Breast epithelium (tissue), 4 donors: ENCODE data around the gene SLC6A19. TPM values are rescaled to one million over a fixed set of nuclear protein-coding genes. Genes with fewer than 3 reads are reported as not detected.

Experiments used
- DNase-seq, 2 donors: peaks; one replicate each; pipeline ENCODE4 v3.0.0-alpha.2; 2019; ENCODE audit warnings: low spot score in 2 of 2
- H3K27ac ChIP-seq, 2 donors: fragments of 200-600 bp; sonication (generic) in 1 of 2; one replicate each; pipeline ENCODE4 v1.5.1; 2016 to 2019; ENCODE audit warnings: mild to moderate bottlenecking in 1 of 2
- H3K27me3 ChIP-seq, 2 donors: fragments of 200-600 bp; sonication (generic) in 1 of 2; one replicate each; pipeline versions ENCODE4 v1.5.1 to v1.6.0; 2017 to 2019; ENCODE audit warnings: control low read depth in 1 of 2, mild to moderate bottlenecking in 1 of 2
- H3K36me3 ChIP-seq: fragments of 200-600 bp; one replicate; pipeline ENCODE4 v1.5.1; 2019
- H3K4me1 ChIP-seq, 2 donors: fragments of 200-600 bp; sonication (generic); one replicate each; pipeline ENCODE4 v1.5.1; 2016 to 2019; ENCODE audit warnings: control low read depth in 1 of 2
- H3K4me3 ChIP-seq, 3 donors: fragments of 200-600 bp; sonication (generic); 1 replicate in 2 of 3; 2 replicates in 1 of 3; pipeline ENCODE4 v1.5.1; 2016 to 2019; ENCODE audit warnings: mild to moderate bottlenecking in 3 of 3, moderate library complexity in 2 of 3
- H3K9me3 ChIP-seq, 2 donors: fragments of 200-600 bp; sonication (generic) in 1 of 2; one replicate each; pipeline ENCODE4 v1.5.1; 2016 to 2019; ENCODE audit warnings: control low read depth in 1 of 2
- CTCF ChIP-seq, 3 donors: fragments of 450-650 bp; IDR thresholded peaks; one replicate each; pipeline ENCODE4 v1.5.1; 2016 to 2017; ENCODE audit warnings: antibody characterized with exemption in 3 of 3, mild to moderate bottlenecking in 3 of 3, moderate library complexity in 3 of 3
- POLR2A ChIP-seq: fragments of 450-650 bp; IDR thresholded peaks from one replicate; pipeline ENCODE4 v1.6.1; 2016; ENCODE audit warnings: antibody characterized with exemption, mild to moderate bottlenecking, moderate library complexity
- POLR2AphosphoS5 ChIP-seq, 3 donors: sonication (generic); formaldehyde crosslinking; IDR thresholded peaks; one replicate each; pipeline ENCODE4 v1.6.1; 2017; ENCODE audit warnings: antibody characterized with exemption in 3 of 3
- intact Hi-C: fragments of 100-400 bp; cut with DNase I; formaldehyde crosslinking; loops from one replicate; pipeline ENCODE4 v1.15.1; 2023; ENCODE audit warnings: low total_unique reads
- total RNA-seq, 3 donors: library from RNA; depleted of rRNA; stranded (reverse); fragments of >200 nt; gene quantifications; one replicate each; pipeline ENCODE4 v1.1.0, GENCODE V29; 2016

Gene SLC6A19
- total RNA-seq, 3 donors from 2014 or later, result not detected

- intact Hi-C loops, result no loop called here
- no peak for DNase-seq
- no peaks in the 10 kb centered on the region for H3K9me3 ChIP-seq
- H3K4me1 ChIP-seq, result no peaks in the 10 kb centered on the region
- H3K36me3 ChIP-seq, result no peaks in the 10 kb centered on the region
- H3K27ac ChIP-seq, result no peak overlapping the region
- no peak overlapping the region for H3K4me3 ChIP-seq
- TF ChIP-seq POLR2A (no peak), CTCF (IDR thresholded peaks at IDR 0.05) (no peak), POLR2AphosphoS5 (IDR thresholded peaks at IDR 0.05) (no peak)
- peaks cover 0 to 29% of the 10 kb centered on the region in 2 donors for H3K27me3 ChIP-seq
Measured at GRCh38 chr5:1253456-1254105, 52.2 kb downstream of the SLC6A19 start.

DNA sequence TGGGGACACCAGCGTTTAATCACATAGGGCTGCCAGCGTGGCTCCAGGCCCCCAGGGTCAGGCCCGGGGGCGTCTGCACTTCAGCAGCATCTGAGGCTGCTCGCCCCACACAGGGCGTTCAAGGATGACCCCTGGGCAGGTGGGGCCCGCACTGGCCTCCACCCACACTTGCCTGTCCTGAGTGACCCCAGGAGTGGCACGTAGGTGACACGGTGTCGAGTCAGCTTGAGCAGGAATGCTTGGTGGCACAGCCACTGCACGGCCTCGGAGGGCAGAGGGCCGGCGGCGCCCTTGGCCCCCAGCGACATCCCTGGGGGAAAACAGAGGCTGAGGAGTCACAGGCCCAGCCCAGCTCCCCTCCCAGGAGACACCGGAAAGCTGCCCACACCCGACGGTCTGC, 52.8 kb downstream of the SLC6A19 start:
- Histone ChIP-seq H3K27me3 (peaks cover 0 to 22% of the 10 kb centered on the region in 2 donors), H3K9me3 (no peaks in the 10 kb centered on the region), H3K27ac (no peak overlapping the region), H3K4me3 (no peak overlapping the region), H3K4me1 (no peaks in the 10 kb centered on the region), H3K36me3 (no peaks in the 10 kb centered on the region)
- TF ChIP-seq CTCF (IDR thresholded peaks at IDR 0.05), result no peak
- TF ChIP-seq POLR2A, result no peak
- TF ChIP-seq POLR2AphosphoS5 (IDR thresholded peaks at IDR 0.05), result no peak
- intact Hi-C loops, result no loop called here
- DNase-seq, result no peak

DNA sequence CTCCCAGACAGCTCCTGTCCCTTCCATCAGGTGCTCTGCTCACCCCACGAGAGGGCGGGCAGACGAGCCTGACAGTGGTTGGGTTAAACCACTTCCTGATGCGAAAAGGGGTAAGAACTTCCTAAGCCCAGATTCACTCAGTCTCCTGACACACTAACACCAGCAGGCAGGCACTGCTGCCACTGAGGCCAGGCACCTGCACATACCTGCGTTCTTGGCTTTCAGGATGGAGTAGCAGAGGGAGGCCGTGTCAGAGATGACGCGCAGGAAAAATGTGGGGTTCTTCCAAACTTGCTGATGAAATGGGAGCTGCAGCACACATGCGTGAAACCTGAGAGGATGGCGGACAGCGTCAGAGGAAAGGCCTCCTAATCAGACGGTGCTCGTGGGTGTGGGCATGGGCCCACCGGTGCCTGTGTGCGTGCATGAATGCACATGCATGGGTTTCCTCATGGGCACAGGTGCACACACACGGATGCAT, 53.7 kb downstream of the SLC6A19 start:
- Histone ChIP-seq H3K9me3 (no peaks in the 10 kb centered on the region), H3K4me3 (no peak overlapping the region), H3K27ac (no peak overlapping the region), H3K36me3 (no peaks in the 10 kb centered on the region), H3K4me1 (no peaks in the 10 kb centered on the region), H3K27me3 (peaks cover 0 to 13% of the 10 kb centered on the region in 2 donors)
- intact Hi-C loops, result no loop called here
- DNase-seq, result no peak
- no peak for TF ChIP-seq POLR2AphosphoS5 (IDR thresholded peaks at IDR 0.05)
- no peak for TF ChIP-seq CTCF (IDR thresholded peaks at IDR 0.05)
- no peak for TF ChIP-seq POLR2A

- TF ChIP-seq POLR2A, result no peak
- no peak for TF ChIP-seq CTCF (IDR thresholded peaks at IDR 0.05)
- no peak for TF ChIP-seq POLR2AphosphoS5 (IDR thresholded peaks at IDR 0.05)
- no peak for DNase-seq
- Histone ChIP-seq H3K9me3 (peaks cover 6 to 13% of the 10 kb centered on the region in 2 donors), H3K27ac (no peak overlapping the region), H3K4me1 (no peaks in the 10 kb centered on the region), H3K4me3 (no peak overlapping the region), H3K36me3 (no peaks in the 10 kb centered on the region), H3K27me3 (peaks cover 0 to 13% of the 10 kb centered on the region in 2 donors)
- intact Hi-C loops, result no loop called here
Measured at GRCh38 chr5:1256776-1257175, 55.4 kb downstream of the SLC6A19 start.

GRCh38 chr5:1257363-1257762, 56.0 kb downstream of the SLC6A19 start:
- Histone ChIP-seq H3K27me3 (peaks cover 0 to 13% of the 10 kb centered on the region in 2 donors), H3K4me3 (no peak overlapping the region), H3K9me3 (peaks cover 11 to 18% of the 10 kb centered on the region in 2 donors), H3K4me1 (no peaks in the 10 kb centered on the region), H3K27ac (no peak overlapping the region), H3K36me3 (no peaks in the 10 kb centered on the region)
- intact Hi-C loops, result no loop called here
- TF ChIP-seq POLR2AphosphoS5 (IDR thresholded peaks at IDR 0.05), result no peak
- TF ChIP-seq POLR2A, result no peak
- DNase-seq, result no peak
